Islet of Langerhans (tissue), 1 donor: Measurements from ENCODE around the gene CEND1.

Experiments used
- FAIRE-seq: peaks from one replicate; lab custom pipeline; 2011; peaks lifted over from hg19 to GRCh38; lab: Jason Lieb, UNC

CEND1 gene

DNA sequence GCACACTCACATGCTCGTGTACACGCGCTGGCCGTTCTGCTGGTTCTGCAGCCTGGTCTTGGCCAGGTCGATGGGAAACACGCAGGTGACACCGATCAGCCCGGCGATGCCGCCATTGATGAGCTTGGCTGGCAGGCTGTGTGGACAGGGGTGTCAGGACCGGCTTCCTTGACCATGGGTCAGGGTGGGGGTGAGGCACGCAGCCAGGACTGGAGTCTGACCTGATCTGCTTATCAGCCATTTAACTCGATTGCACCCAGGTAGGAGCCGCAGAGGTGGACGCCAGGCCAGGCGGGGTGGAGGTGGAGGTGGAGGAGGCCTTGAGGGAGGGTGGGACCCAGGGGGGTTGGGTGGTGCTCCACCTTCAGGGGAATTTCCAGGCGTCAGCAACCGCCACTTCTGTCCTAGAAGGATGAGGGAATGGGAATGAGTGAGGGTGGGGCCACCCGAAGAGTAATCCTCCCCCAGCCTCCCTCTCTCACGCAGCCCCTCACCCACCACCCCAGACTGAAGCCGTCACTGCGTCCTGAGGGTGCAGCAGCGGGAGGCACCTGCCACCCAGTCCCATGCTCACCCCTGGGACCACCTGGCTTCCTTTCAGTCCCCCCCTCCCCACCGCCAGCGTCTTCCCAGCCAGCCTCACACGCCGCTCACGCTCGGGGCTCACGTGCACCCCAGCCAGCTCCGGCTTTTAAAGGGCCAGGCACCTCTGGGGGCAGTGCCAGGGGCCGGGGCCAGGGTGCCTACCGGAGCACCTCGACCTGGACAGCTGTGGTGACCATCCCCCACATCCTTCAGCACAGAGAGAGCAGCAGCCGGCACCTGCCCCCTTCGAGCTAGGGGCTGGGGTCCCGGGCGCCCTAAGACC, 5.1 kb upstream of the CEND1 start:
- FAIRE-seq, result no peak

DNA sequence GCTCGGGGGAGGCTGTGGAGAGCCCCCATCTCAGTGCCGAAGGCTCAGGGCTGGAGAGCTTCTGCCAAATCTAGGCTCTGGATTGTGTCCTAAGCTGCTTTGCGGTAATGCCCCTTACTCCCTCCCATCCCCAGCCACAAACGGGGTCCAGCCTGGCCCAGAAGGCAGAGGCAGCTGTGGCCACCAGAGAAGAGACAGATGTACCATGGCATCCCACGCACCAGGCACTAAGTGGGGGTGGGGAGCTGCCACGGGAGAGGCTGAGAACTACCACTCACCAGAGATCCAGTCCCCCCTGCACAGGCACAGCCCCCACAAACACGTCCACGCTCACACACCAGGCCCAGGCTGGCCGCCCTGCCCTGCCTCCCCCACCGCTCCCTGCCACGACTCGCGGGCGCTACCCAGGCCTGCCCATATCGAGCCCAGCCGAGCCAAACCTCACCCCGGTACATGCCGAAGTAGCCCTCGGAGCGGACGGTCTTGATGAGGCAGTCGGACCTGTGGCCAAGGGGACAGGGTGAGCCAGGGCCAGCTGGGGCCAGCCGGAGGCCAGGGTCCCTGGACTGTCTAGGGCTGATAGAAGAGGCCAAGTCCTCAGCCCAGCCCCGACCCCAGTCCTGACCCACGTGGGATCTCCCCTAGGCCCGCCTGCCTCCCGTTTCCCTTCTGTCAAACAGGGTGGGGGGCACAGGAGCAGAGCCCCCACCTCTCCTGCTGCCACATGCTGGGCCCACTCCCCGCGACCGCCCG, 4.3 kb upstream of the CEND1 start:
- no peak for FAIRE-seq

DNA sequence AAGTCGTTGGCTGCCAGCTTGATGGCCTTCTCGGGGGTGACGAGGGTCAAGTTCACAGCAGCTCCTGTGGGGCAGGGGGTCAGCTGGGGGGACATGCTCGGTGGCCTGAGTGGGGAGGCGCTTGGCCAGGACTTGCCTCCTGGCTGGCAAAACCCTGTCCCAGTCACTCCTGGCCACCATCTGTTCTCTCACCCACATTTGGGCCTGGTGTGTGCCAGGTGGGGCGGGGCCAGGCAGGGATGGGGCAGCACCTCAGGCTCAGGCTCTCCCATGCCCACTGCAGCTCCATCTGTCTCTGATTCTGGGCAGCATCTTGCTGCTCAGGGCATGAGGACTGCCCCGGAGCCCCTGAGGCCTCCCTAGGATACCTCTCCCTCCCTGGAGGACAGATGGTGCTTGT, 3.7 kb upstream of the CEND1 start:
- no peak for FAIRE-seq

DNA sequence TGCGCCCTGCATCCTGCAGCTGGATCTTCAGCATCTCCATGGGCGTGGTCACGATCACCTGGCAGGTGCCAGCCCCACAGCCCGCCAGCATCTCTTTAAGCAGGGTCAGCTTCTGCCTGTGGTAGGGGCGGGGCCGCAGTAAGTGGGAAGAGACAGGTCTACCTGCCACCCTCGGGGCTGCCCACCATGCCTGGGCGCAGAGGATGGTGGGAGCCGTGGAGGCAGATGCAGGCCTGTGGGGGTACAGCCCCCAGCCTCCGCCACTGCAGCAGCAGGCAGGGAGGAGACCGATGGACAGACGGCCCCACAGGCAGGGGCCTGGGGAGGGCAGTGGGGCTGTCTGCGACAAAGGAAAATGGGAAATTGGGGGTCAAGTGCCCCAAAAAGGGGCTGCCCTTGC, 3.0 kb upstream of the CEND1 start:
- FAIRE-seq, result no peak

DNA sequence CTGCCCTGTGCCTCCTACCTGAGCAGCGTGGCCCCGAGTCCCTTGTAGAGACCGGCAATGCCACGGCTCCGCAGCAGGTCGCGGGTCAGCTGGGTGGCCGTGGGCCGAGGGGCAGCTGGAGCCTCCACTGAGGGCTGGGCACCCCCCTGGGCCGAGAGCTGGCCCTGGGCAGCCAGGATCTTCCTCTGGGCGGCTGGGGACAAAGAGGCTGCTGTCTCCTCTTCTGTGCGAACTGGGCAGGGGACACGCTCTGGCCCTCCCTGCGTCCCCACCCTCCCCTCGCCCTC, 2.6 kb upstream of the CEND1 start:
- no peak for FAIRE-seq

DNA sequence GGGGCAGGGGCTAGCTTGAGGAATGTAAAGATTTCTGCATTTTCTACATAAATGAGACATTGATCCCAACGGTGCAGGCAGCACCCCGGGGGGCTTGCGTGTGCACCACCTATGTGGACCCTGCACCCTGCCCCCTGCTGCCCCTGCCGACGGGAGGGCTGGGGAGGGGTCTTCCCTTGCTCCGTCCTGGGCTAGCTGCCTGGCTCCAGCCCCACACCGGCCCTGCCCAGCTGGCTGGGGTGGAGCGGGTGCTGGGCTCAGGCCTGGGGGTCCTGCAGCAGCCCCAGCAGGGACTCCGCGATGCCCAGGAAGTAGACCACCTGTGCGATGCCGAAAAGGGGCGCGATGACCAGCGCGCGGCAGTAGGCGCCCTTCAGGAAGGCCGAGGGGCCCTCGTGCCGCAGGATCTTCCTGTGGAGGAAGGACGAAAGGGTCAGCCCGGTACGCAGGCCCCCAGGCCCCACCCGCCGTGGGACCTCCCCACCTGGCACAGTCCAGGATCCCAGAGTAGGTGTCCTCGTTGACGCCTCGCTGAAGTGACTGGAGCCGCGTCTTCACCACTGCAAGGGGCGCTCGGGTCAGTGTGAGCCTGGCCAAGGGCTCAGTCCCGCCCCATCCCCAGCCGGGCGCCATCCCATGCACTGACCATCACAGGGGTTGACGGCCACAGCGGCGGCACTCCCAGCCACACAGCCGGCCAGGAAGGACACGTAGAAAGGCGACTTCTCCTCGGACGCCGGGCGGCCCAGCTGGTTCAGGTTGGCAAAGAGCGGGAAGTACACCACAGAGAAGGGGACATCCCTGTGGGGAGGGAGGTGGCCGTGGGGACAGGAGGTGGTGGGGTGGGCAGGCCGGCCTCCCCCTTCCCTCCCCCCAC, 2.0 kb upstream of the CEND1 start:
- FAIRE-seq, result no peak

DNA sequence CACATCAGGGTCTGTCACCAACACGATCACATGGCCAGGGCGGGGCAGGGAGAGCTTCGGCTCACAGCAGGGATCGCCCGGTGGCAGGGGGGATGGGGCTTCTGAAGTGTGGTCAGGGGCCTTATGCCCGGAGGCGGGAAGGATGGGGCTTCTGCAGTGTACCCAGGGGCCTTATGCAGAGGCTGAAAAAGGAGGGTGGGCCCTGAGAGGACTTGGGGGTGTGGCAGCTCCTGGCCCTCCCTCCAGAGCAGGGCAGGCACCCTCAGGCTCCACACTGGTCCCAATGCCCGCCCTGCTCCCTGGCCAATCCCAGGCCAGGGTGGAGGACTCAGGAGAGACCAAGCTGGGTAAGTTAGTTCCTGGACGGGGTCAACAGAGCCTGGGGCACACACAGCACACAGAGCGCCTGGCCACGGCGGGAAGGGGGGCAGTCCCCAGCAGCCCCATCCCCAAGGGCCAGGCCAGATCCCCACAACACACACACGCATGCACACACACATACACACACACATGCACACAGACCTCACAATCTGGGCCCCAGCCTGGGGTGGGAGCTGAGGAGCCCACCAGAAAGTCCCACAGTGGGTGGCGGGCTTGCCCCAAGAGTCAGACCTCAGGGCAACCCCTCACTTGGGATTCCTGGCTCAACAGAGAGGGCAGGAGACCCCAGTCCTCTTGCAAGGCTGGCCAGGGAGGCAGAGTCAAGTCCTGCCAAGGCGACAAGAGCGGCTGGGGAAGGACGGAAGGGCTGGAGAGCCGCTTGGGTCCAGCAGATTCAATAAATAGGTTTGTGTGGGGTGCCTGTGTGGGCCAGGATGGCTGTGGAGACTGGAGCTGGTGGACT, 1.1 kb upstream of the CEND1 start:
- FAIRE-seq, result no peak

DNA sequence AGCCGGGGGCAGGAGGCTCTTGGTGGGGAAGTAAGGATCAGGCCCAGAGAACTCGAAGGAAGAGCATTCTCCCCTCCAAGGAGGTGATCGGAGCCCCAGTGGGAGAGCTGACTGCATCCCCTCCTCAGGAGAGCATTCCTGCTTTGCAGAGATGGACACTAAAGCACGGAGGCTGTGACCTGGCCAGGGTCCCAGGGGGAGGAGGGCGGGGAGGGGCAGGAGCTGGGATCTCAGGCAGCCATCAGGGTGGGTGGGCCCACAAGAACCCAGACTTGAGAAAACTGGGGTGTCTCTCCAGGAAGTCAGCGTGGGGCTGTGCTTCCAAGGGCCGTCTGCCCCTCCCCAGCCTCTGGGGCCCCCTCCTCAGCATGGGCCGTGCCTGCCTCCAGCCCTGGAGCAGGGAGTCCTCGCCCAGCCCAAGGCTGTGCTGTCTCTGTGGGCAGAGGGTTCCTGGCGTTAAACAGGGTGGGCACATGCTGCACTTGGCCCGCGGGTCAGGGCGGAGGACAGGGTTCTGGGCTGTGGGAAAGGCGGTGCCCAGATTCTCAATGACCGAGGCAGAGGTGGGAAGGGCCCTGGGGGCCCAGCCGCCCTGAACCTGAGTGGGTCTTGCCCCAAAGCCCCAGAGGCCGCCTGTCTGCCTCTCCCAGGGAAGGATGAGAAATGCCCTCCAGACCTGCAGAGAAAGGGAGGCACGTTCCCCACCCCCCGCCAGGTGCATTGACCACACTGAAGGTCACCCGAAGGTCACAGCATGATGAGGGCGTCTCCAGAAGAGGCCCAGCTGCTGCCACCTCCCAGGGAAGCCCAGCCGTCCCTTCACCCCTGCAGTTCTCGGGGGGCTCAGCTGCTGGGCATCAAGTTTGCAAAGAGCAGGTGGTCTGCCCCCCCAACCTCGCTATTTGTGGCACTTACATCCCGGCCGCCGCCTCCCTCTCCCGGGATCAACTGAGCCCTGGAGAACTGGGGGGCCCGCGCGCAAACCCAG, 643 bp downstream of the CEND1 start:
- FAIRE-seq, result no peak

DNA sequence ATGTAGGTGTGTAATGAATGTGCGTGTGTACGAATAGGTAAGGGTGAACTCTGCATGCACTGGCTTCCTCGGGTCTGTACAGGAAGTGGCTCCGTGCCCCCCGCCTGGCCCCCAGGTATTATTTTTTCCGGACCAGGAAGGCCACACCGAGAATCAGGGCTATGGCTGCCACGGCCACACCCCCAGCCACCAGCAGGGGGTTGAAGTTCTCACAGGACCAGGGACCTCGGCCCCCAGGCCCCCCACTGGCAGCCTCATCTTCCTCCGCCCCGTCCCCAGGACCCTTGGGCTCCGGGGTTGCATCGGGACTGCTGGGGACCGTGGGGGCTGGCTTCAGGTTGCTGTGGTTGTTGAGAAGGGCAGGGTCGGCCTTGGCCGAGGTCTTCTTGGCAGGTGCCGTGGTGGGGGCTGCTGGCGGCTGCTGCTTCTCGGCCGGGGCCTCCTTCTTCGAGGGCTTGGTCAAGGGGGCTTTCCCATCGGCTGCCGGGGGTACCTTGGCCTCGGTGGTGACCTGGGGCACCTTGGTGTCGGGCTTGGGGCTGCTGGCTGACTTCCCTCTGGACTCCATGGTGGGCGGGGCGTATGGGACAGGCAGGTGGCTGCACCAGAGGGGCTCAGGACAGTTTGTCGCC, 1.8 kb downstream of the CEND1 start:
- FAIRE-seq, result no peak

DNA sequence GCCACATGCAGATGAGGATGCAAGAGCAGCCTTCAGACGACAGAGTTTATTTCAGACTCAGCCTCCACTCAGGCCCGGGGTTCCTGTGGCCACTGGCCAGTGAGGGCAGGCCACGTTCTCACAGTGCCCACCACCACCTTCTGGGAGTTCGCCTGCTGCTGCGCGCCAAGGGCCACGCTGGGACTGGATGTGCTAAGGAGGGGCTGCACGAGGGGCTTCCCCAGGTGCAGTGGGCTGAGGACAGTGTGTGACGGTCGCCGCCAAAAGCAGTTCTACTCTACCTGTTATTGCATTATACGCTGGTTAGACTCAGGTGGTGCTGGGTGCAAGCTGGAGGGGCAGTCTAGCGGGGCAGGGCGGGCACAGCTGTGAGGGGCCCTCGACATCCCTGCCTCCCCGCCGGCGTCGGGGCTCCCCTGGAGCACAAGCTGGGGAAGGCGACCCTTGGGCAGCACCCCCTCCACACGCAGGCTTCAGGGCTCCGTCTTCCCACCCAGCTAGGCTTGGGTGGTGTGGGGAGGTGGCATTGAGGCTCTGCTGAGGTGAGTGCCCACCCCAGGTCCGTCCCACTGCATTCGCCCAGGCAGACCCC, 2.7 kb downstream of the CEND1 start:
- FAIRE-seq, result no peak

DNA sequence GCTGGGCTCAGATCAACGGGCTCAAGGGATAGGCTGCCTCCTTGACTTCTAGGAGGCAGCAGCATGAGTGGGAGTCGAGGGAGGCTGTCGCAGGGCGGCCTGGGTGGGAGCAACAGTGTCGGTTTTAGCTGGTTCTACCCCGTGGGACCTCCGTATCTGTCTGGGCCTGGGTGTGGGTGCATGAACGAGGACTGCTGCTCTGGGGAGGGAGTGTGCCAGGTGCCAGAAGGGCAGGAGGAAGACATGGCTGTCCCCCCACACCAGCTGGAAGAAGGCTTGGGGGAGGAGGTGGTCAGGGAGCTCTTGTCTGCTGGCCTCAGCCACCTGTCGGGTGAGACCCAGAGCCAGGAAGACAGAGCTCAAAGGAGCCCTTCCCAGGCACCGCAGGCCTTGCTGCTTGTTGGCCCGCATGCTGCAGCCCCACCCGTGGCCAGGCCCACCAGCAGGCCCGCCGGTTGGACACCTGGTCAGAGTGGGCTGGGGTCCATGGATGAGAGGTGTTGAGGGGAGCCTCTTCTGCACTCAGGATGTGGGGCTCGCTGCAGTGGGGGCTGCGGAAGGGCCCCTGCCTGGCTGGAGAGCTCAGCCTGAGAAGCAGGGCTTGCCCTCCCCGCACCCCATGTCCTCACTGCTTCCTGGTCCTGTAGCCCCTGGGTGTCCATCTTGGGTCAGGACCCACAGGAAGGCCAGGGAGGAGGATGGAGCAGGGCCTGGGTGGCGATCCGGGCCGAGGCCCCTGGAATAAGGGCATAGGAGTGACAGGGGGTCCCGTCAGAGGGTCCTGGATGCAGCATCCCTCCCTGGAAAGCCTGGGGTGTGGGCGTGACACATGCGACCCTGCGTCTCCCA, 3.4 kb downstream of the CEND1 start:
- FAIRE-seq, result no peak

DNA sequence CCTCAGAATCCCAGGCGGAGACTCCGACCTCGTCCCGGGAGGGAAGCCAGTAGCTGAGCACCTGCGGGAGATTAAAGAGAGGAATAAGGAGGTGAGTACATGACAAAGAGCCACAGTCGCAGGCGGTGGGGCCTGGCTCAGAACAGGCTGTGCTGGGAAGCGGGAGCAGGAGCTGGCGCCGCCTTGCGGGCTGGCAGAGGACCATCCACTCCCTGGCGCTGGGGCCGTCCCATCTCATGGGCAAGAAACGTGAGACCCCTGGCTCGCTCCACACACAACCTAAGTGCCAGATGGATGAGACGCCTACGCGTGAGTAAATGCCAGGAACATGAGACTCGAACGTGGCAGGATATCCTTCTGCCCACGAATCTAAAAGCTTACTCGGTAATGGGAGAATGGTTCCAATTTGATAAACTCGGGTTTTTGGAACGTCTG, 6.3 kb downstream of the CEND1 start:
- FAIRE-seq, result no peak

DNA sequence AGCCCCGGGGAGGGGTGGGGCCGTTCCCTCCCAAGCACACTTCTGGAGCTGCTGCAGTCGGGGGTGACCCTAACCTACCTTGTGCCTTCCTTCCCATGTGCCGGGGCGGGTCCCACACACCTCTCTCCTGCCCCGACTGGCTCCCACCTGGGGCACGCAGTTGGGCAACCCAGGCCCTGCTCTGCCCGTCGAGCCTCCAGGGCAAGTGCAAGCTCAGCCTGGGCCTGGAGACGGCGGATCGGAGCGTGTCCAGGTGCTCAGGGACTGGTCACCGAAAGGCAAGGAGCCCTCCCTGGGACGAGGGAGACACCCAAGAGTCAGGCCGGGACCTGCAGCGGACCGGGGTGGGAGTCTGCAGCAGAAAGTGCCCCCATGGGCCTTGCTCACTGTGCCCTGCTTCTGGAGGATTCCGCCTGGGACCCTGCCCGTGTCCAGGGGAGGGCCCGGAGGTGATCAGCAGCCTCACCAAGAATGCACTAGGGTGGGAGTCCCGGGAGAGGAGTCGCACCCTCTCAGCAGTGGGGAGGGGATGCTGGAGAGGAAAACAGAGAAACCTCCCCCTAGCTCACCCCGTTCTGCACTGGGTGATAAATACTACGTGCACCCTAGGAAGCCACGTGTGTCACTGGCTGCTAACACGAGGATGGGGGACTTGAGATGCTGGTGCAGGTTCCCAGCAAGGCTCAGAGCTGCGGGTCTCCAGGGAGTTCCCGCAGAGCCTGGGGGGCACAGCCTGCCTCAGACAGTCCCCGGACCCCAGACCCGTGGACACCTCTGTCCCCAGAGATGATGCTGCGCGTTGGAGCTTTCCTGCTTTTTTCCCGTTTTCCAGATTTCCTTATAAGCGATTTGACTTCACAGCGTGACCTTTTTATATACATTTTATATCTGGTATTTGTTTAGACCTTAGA, 7.4 kb downstream of the CEND1 start:
- no peak for FAIRE-seq

DNA sequence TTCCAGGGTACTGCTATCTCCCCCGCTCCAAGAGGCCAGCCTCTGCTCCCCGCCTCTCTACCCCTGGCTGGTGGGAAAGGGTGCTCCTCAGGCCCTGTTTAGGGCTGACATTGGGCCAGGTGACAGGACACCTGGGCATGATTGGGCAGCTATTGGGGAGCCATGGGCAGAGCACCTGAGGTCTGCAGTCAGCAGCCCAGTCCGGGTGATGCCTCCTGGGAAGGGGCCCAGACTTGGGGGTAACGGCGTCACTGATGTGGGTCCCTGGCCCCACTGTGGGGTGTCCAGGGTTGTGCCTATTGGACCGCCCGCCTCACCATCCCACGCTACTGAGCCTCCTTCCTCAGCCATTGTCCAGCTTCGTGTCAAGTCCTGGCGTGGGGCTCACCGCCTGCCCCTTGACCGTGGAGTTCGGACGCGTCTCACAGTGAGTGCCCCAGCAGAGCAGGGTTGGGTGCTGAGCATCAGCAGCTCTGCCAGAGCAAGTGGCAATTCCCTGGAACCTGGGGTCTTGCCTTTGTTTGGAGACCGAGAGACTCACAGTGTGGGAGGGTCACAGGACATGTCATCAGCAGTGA, 9.8 kb downstream of the CEND1 start:
- FAIRE-seq, result no peak

DNA sequence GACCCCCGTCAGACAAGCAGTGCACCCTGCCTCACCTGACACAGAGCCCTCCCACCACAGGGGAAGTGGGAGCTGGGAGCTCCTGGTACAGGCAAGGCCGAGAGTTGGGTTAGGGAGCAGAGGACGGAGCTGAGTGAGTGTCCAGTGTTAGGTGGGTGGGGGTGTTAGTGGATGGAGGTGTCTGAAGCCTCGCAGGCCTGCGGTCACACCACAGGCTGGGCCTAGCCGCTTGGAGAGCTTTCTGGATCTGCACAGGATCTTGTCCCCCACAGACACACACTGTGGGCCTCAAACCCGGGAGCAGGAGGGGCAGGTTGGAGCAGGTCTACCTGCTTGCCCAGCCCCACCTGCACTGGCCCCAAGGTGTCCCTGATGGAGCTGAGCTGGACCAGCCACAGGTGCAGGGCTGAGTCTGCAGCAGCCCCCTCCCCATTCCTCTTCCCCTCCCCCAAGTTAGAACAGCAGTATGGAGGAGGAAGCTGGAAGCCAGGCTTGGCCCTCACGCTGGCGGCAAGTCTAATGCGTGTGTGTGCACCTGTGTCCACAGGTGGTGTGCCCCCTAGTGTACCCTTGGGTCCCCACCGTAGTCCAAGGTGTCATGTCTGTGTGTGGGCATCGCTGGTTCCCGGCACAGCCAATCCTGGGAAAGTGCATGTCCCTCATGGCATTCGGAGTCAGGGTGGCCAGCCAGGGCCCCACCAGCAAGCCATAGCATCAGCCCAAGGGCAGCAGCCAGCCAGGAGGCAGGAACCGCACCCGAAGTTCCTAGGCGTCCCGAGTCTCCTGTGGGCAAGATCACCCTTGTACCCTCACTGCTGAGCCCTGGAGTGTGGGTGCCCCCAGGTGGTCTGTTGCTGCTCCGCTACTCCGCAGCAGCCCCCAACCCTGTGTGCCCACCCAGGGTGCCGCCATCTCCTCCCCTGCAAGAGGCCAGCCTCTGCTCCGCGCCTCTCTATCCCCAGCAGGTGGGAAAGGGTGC, 10.6 kb downstream of the CEND1 start:
- FAIRE-seq, result no peak
